Stimulated activated CD8-positive, alpha-beta memory T cell treated with anti-CD3 and anti-CD28 coated beads, Interleukin-15, amount 100 ng/mL, for 4 hours (primary cell): ENCODE results near the gene ACTN2.

Source experiments
- DNase-seq, 2 donors: peaks; one replicate each; pipeline ENCODE4 v3.0.0-alpha.2; 2020; ENCODE audit warnings: low read depth in 2 of 2

ACTN2 gene

DNA sequence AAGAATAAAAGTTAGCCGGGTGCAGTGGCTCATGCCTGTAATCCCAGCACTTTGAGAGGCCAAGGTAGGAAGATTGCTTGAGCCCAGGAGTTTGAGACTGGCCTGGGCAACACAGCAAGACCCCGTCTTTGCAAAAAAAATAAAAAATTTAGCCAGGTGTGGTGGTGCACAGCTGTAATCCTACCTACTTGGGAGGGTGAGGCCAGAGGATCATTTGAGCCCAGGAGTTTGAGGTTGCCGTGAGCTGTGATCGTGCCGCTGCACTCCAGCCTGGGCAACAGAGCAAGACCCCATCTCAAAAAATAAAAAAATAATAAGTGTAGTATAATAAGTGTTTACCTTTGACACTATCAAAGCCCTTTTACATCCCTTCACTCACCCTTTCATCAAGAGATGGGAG lies 5.0 kb downstream of the ACTN2 start:
- no peak for DNase-seq

DNA sequence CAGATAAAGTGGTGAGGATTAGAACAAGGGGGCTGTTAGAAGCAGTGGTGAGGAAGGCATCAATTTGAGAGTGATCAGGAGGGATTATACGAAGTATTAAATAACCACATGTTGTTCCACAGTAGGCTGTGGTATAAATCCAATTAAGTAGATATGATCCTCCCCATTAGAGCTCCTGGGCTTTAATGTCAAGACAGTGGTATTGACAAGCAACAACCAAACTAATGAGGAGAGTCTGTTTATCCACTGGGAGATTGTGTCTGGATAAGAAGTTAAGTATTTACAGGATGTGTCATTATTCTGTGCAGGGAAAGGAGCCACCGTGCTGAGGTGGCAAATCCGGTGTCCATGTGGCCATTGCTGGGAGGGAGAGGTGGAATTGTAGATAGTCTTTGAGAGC lies 5.8 kb downstream of the ACTN2 start:
- no peak for DNase-seq

DNA sequence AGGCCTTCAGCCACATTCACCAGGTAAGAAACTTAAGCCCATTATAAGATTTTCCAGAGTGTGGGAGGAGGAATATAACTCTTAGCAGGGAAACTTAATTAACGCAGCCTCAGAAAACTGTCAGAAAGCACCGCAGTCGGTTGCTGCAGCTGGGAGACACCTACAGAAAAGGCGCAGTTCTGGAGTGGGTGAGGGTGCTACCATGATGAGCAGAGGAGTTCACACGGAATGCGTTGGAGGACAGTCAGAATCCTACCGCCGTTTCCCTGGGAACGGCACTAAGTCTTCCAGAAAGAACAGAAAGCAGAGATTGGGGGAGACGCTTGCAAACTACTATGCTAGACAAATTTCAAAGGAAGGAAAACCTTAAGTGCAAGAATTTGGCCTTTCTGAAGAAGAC lies 6.4 kb downstream of the ACTN2 start:
- no peak for DNase-seq

DNA sequence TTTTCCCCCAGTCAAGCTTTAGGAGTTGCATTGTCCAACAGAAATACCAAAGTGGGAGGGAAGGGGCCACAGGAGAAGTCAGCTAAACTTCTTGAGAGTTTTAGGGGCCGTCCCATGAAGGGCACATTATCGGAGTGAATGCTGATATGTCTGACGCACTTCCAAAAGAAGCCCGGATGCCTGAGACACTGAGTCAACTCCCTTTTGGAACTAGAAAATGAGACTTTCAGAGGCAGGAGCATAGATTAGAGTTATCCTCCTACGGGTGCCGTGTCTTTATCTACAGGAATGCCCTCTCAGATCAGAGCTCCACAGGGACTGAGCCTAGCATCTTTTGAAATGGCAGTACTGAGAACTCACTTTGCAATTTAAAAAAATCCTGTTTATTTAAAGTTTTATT lies 13.1 kb downstream of the ACTN2 start:
- no peak for DNase-seq

DNA sequence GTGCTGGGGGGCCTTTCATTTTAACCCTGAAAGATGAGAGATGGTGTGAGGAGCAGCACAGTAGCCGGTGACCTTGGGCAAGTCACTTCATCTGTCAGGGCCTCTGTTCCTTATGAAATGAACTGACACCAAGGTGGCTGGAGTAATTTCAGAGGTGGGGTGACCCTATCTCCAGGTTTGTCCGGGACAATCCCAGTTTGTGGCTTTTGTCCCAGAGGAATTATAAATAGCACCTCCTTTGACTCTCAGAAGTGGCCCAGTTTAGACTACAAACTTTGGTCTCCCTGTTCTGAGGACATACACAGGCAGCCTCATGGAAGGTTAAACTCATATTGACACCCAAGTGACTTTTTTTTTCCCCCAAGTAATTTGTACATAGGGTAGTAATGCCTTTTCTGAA lies 14.6 kb downstream of the ACTN2 start:
- DNase-seq = no peak

DNA sequence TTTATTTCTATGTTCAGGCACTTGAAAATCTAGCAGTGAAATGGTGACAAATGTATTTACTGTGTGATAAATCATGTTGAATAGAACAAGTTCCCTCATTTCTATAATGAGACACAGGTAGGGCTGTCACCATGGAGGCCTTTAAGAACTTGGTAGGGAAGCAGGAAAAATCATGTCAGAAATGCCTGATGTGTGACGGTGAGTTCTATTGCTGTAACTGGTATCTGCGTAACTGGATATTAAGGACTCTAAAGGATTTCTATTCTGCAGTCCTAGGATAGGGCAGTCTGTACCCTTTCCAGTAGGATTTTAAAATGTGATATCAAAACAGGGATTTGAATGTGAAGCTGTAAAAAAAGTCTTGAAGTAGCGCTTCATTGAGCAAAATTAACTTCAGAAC lies 15.5 kb downstream of the ACTN2 start:
- no peak for DNase-seq

DNA sequence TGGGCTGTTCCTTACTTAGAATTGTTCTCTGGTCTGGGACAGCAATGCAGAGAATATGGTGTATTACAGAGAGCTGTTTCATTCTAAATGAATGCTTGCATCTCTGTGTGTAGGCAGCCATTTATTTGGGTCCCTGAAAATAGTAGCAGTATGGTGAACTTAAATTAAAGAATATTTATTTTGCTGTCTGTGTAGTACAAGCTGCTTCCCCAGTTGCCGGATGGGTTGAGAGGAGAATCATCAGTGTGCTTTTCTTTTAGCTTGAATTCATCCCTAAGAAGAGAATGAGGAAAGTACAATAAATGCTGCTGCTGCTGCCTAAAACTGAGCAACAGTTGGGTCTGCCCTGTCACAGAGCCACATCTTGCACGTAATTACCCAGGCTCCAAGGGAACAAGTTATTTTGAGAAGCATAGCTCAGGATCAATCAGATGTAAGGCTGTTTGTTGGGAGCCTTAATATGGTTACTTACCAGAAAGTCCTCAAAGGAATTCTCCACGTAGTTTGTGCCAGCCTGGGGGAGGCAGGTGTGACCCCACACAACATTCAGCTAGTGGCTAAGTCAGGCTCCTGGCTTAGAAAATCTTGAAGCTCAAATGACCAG lies 16.6 kb downstream of the ACTN2 start:
- no peak for DNase-seq

DNA sequence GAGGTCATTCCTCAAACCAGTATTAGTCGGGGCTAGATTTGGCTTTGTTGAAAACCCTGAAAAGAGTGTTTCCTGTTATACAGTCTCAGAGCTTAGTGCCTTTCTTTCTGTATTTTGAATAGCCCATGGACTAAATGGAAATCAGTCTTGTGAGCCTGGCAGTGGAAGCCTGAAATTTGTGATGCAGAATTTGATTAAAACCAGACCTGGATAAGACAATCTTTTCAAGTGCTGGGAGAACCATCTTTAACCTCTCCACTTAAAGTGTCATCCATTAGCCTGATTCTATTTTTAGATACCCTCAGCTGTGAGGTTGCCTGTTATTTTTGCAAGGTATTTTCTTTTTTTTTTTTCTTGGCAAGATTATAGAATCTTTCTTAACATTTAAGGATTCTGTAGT lies 19.5 kb downstream of the ACTN2 start:
- no peak for DNase-seq

DNA sequence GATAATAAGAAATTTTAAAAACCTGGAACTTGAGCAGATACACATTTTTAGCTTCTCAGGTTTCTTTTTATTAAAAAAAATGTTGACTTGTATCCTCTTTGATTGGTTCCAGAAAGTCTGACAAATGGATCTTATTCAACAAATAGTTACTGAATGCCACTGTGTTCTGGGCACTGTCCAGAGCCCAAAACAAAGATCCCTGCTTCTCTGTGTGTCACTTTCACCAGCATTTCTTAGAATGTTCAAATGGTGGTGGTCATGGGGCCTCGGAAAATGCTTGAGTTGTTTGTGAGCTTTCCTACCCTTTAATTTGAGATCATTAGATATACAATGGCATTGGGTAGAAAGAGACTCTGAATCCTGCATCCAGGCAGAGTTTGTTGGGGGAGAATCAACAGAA lies 19.9 kb downstream of the ACTN2 start:
- DNase-seq = no peak

DNA sequence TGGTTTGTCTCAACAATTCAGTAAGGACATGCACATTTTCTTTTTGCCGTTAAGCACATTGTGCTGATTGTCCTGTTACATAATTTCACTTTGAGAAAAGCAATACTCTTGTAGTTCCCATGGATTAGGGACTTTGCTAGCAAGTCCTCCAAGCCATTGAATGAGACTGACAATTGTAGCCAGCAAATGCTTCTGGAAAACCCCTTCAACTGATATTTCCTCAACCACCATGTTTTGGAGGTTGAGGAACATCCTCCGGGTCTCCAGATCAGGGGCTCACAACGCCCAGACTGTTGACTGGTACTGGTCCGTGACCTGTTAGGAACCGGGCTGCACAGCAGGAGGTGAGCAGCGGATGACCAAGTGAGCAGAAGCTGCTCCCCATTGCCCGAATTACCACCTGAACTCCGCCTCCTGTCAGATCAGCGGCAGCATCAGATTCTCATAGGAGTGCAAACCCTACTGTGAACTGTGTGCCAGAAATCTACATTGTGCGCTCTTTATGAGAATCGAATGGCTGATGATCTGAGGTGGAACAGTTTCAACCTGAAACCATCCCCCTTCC lies 24.1 kb downstream of the ACTN2 start:
- no peak for DNase-seq

DNA sequence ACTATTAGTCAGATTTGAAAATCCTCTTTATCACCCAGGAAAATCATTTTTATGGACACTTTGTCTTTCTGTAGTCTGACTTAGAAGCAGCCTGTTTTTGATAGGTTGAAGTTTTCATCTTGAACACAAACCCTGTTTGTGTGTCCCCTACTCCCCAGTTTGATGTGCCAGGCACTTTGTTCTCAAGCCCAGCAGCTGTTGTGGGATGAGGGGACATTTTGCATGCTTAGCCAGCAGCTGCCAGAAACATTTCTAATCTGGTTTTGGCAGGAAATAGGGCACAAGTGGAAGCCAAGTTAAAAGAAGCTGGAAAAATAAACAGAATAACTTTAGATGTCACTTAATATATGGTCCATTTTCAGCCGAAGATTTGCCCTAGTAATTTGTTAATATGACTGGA lies 29.9 kb downstream of the ACTN2 start:
- no peak for DNase-seq

DNA sequence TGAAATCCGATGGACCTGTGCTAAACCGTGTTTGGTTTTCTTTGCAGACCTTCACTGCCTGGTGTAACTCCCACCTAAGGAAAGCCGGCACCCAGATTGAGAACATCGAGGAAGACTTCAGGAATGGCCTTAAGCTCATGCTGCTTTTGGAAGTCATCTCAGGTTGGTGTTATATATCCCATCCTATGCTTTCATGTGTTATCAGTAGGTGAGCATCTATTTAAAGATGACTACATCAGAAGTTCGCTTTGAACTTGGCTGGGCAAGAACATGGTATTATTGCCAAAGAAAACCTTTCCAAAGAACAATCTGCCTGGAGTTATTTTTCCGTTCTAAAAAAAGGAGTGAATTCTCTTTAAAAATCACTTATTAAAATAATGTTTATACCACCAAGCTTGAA lies 31.5 kb downstream of the ACTN2 start:
- no peak for DNase-seq

DNA sequence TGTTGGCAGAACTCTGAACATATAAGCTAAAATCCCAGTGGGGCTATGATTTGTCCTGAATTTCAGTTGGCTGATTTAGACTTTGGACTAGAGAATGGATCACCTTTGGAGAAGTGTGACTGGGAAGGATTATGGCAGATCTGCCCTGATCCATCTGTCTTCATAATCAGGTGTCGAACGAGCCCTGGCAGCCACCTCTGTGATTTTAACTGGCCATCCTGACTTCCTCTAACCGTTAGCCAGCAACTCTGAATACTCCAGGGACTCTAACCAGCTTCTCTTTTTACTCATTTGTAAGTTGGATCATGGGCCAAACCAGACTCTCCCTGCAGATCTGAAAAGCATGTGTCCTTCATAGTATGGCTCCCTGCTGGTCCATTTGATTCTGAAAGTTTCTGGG lies 32.0 kb downstream of the ACTN2 start:
- DNase-seq = no peak

DNA sequence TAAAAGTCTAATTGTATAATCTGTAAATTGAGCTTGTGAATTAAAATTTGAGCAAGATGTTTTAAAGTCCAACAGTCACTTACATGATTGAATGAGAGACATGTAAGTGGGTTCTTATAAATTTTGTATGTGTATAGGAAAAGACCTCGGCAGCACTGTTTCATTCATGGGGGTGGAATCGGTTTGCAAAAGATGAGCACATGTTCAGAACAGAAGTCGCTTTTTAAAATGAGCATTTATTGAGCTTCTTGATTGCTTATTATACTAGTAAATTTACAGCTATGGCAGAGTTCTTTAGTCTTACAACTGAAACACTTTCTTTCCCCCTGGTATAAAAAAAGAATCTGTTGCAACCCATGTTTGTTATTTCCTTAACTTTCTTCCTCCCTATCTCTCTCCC lies 33.9 kb downstream of the ACTN2 start:
- DNase-seq = no peak

DNA sequence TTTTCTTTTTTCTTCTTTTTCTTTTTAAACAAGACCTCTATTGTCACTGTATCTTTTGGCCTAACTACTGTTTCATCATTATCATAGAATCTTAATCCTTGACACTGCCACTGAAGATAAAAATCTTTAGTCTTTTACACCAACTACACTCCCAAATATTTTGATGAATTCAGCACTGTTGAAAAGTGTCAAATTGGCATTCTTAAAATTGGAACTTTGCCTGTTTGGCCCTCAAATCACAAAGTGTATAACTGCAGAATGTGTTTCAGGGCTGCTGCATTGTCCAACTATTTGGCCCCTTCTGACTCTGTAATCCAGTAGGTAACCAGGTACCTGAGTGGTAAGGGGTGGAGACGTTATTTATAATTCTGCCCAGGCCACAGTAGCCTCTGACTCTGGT lies 34.3 kb downstream of the ACTN2 start:
- no peak for DNase-seq

DNA sequence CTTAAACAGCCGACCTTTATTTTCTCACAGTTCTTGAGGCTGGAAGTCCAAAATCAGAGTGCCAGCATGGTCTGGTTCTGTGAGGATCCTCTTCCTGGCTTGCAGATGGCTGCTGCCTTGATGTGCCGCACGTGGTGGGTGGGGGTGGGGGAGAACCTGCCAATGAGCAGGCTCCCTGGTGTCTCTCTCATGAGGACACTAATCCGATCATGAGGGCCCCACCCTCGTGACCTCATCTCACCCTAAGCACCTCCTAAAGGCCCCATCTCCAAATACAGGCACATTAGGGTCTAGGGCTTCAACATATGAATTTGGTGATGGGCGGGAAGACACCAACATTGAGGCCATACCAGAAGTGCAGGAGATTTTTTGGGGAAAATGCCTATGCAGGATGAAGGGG lies 37.8 kb downstream of the ACTN2 start:
- DNase-seq = no peak

DNA sequence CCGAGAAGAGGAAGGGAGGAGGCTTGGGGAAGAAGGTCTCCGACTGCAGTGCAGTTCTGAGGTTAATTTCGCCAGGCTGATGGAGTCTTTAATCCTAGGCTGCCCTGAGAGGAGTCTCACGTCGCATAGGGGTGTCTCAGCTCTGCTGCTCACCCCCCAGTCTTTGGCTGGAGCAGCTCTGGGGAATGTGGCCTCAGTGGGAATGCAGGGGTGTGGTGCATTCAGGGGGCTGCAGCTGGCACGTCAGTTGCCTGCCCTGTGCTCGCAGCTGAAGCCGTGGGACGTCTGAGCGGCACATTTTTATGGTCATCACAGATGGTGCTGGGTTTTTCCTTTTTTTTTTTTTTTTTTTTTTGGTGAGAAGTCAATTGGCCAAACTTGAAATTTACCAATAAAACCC lies 38.2 kb downstream of the ACTN2 start:
- no peak for DNase-seq

DNA sequence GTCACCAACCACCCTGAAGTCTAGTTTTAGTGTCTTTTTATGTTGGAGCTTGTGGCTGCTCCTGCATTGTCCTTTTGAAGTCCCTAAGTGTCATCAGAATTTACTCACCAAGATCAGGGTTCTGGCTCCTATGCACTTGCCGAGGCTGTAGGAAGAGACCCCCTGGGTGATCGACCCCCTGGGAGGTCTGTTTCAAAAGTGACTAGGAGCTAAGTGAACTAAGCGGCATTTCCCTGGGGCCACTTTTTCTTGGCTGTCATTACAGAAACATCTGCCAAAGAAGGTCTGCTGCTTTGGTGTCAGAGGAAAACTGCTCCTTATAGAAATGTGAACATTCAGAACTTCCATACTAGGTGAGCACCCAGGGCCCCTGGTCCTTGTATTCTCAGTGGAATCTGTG lies 39.4 kb downstream of the ACTN2 start:
- DNase-seq = no peak

DNA sequence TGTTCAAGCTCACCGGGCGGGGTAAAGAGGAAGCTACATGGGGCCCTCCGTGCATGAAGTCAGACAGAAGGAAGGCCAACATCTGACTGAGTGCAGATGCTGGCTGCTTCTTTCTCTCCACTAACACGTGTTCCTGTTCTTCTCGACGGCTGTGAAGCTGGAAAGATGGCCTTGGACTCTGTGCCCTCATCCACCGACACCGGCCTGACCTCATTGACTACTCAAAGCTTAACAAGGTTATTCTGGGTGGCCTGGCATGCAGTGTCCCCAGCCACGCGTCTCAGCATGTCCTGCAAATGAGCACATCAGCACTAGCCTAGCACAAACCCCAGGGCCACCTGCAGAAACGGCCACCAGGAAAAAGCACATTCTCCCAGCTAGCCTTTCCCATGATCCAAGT lies 41.2 kb downstream of the ACTN2 start:
- DNase-seq = no peak

DNA sequence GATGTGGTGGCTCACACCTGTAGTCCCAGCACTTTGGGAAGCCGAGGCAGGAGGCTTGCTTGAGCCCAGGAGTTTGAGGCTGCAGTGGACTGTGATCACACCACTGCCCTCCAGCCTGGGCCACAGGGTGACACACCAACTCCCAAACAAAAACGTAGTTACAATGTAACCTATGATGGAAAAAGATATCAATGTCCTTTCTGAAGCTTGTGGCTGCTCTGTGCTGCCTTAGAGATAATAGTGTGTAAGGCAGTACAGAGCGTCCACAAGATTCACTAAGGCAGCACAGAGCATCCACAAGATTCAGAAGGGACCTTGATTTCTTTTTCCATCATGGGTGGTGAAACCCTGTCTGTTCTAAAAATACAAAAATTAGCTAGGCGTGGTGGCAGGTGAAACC lies 42.5 kb downstream of the ACTN2 start:
- no peak for DNase-seq

DNA sequence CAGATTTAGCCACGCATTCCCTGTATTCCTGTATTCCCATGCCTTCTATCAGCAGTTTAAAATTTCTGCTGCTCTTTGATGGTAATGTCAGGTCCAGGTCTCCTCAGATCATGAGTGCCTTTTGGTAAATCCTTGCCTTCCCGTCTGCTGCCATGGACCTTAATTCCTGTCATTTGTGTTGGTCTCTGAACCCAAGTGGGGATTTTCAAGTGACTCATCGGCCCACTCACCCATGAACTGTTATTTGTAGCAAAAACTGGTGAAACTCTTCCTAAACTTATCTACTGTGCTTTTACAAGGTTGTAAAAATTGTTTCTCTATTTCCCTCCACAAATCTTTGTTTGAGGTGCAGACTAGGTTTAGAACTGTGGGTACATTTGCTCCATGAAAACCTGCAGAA lies 47.4 kb downstream of the ACTN2 start:
- no peak for DNase-seq

DNA sequence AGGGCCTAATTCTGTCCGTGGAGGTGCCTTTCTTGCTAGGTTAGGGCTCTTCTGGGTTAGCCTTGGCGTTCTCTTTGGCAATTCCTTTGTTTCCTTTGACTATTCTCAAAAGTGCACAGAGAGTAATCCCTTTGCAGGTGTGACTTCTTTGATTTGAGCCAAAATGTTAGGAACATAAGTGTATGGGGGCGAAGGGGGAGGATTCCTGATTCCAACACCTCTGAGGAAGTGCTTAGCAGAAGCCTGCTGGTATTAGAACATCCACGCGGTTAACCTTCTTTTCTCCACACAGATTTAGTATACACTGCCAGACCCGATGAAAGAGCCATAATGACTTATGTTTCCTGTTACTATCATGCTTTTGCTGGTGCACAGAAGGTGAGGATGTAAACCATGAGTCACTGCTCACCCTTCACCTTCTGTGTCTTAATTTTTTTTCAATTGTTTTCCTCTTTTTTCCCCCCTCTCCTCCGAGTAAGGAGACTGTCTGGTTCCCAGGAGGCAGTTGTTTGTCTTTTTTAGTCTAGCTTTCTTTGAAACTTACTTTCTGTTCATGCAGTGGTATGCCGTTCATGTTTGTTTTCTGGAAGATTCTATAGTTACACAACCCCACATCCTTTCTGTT lies 48.0 kb downstream of the ACTN2 start:
- no peak for DNase-seq

DNA sequence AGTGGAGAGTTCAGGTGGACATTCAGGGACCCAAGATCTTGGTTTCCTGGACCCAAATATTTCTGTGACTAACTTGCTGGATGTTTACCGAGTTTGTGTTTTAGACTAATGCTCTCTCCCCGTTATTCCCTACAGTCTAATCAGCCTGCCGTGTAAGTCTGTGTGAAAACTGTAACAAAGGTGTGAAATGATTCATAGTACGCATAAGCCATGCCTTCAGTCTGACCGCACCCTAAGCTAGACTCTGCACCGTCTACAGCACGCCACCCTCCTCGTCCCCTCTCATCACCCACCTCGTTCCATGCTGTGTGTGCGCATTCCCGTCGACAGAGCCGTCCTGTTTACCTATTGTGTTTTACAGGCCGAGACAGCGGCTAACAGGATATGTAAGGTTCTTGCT lies 50.5 kb downstream of the ACTN2 start:
- DNase-seq = no peak

DNA sequence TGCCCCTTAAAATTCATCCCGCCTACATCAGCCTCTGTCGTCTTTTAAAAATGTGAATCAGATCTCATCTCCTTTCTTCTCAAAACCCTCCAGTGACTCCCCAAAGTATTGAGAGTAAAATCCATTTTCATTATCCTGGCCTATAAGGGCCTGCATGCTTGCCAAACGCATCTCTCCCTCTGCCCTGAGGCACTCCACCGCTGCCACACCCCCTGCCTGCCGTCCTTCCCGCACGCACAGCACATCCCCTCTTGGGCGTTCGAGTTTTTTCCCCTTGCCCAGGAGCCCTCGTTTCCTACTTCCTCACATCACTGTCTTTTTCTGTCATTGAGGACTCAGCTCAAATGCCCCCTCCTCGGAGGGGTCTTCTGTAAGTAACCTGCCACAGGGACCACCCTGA lies 55.5 kb downstream of the ACTN2 start:
- no peak for DNase-seq
